Subcutaneous adipose tissue (tissue), 4 donors: ENCODE results near the gene HELZ. TPM values are rescaled to one million over a fixed set of nuclear protein-coding genes. Genes with fewer than 3 reads are reported as not detected.

Source experiments
- total RNA-seq, 4 donors: library from RNA; depleted of rRNA; stranded (reverse); fragments of >200 nt; gene quantifications; one replicate each; pipeline ENCODE4 v1.1.0, GENCODE V29; 2016
- TF ChIP-seq, protein P1 (sequence below): fragments of 450-650 bp; IDR thresholded peaks from one replicate; pipeline ENCODE4 v1.5.1; 2016; ENCODE audit warnings: low read depth, mild to moderate bottlenecking, control low read depth, antibody characterized with exemption, moderate library complexity

The HELZ gene
- total RNA-seq, 4 donors from 2014 or later, result 74.5 to 83.0 (median 76.8) TPM

DNA sequence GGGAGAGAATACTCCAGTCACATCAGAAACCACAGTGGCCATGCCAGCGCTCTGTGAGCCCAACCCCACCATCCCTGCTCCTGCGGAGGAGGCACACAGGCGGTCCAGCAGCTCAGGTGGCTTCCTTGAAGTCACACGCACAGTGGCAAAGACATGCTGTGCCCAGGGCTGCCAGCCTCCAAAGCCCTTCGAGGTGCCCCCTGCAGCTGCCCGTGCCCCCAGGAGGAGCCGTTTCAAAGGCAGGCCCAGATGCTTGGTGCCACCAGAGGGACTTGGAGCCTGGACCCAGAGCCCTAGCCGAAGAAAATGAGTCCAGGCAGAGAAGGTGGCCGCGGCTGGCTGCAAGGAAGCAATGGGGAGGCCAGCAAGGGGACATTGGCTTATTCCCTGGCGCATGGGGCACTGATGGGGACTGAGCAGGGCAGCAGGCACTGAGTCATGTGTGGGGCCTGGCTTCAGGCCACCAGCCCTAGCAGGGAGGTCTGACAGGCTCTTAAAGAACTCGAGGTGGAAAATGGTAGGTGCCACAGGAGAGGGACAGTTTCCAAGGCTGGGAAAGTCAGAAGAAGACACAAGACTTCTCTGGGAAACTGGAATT is 217.9 kb downstream of the HELZ start:
- TF ChIP-seq, protein P1, sequence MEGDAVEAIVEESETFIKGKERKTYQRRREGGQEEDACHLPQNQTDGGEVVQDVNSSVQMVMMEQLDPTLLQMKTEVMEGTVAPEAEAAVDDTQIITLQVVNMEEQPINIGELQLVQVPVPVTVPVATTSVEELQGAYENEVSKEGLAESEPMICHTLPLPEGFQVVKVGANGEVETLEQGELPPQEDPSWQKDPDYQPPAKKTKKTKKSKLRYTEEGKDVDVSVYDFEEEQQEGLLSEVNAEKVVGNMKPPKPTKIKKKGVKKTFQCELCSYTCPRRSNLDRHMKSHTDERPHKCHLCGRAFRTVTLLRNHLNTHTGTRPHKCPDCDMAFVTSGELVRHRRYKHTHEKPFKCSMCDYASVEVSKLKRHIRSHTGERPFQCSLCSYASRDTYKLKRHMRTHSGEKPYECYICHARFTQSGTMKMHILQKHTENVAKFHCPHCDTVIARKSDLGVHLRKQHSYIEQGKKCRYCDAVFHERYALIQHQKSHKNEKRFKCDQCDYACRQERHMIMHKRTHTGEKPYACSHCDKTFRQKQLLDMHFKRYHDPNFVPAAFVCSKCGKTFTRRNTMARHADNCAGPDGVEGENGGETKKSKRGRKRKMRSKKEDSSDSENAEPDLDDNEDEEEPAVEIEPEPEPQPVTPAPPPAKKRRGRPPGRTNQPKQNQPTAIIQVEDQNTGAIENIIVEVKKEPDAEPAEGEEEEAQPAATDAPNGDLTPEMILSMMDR, result no peak

DNA sequence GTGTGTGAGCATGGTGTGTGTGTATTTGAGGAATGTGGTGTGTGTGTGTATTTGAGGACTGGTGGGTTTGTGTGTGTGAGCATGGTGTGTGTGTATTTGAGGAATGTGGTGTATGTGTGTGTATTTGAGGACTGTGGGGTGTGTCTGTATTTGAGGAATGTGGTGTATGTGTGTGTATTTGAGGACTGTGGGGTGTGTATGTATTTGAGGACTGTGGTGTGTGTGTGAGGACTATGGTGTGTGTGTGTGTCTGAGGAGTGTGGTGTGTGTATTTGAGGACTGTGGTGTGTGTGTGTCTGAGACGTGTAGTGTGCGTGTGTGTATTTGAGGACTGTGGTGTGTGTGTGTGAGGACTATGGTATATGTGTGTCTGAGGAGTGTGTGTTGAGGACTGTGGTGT is 218.7 kb downstream of the HELZ start:
- TF ChIP-seq, protein P1, result no peak

DNA sequence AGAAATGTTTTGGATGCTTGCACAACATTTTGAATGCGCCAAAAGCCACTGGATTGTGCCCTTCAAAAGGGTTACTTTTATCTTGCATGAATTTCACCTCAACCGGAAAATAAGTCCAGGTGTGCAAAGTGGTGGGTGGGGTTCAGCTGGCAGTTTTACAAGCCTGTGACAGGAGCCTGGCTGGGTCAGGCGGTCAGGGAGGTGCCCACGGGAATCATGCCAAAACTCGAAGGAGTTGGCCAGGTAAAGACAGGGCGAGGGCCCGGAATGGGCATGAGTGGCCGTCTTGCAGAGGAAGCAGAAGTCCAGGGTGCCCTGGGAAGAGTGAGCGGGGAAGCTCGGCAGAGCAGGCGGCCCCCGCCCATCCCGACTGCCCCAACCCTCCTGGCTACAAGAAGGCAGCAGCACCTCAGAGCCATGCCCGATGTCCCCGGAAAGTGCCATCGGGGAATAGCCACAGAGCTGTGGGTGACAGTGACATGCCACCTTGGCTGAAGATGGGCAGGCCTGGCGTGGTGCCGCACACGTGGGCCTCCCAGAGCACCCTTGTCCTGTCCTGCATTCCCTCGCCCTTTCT is 219.7 kb downstream of the HELZ start:
- TF ChIP-seq, protein P1, result no peak

DNA sequence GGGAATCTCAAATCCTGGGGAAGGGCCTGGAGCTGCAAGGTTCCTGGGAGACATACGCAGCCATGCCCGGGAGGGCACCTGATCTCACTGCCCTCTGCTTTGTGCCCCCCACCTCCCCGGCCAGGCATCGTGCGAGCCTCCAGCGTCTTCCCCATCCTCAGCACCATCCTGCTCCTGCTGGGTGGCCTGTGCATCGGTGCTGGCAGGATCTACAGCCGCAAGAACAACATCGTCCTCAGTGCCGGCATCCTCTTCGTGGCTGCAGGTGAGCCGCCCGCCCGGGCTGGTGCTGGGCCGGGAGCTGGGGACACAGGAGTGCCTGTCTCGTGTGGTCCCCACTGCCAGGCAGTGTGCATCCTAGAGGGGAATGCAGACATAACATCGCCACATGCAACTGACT is 220.3 kb downstream of the HELZ start:
- TF ChIP-seq, protein P1, result no peak

DNA sequence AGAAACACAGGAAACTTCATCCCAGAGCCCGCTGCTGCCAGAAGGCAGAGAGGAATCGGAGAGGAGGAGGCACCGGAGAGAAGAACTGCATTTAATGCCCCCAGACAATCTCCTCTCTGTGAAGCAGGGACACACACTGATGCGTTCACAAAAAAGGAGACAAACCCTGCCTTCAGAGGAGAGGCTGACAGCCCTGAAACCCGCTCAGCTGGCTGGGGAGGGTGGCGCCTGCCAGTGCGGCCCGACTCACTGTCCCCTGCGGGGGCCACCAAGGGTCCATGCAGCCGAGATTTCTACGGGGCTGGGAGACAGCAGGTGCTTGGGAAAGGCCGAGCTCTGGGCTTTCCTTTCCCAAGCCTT is 222.6 kb downstream of the HELZ start:
- TF ChIP-seq, protein P1, result no peak

DNA sequence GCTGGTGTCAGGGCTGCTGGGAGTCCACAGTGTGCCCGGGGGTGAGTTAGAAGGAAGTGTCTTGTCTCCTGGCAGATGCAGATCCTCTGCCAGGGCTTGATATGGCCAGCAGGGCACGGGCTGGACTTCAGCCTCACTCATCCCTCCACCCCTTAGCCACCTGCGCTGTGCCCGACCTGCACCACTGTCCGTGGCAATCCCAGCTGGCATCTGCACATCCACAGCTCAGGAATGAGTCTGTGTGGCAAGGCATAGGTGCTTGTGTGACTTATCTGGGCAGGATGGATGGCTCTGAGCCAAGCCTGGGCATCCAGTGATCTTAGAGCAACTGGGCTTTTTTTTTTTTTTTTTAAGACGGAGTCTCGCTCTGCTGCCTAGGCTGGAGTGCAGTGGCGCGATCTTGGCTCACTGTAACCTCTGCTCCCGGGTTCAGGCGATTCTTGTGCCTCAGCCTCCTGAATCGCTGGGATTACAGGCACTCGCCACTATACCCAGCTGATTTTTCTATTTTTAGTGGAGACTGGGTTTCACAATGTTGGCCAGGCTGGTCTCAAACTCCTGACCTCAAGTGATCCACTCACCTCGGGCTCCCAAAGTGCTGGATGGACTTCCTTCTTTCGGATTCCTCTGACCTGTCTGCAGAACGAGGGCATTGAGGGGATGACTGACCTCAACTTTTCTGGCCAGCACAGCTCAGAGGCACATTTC is 223.1 kb downstream of the HELZ start:
- TF ChIP-seq, protein P1, result no peak

DNA sequence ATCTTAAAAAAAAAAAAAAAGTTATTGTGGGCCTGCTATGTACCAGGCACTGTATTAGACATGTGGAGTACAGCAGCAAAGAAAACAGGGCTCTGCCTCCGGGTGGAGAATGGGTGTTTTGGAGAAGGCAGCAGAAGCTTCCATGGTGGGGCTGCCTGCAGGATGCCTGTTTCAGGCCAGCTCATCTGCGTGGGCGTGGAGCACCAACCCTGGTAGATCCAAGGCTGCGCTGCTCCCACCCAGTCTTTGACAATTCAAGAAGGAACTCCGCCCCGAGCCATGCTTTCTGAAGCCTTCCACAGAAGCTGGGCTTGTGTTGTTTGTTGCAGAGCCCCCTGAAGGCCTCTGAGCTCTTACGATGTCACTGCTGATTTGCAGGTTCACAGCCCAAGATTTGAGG is 223.8 kb downstream of the HELZ start:
- TF ChIP-seq, protein P1, result no peak
